ENCODE results near the gene C1QB. TPM values are rescaled to one million over a fixed set of nuclear protein-coding genes. Genes with fewer than 3 reads are reported as not detected.

The C1QB gene, protein sequence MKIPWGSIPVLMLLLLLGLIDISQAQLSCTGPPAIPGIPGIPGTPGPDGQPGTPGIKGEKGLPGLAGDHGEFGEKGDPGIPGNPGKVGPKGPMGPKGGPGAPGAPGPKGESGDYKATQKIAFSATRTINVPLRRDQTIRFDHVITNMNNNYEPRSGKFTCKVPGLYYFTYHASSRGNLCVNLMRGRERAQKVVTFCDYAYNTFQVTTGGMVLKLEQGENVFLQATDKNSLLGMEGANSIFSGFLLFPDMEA
- 707 TPM for total RNA-seq
- long read RNA-seq, transcript C1QB-202 (4 exons, 977 nt): minor isoform, 12 of 473 reads
- long read RNA-seq, transcript C1QB-203 (3 exons, 1,254 nt): major isoform, 415 of 473 reads
- long read RNA-seq, partial matches to known transcripts: 36 of 473 reads
- long read RNA-seq, other reads (novel, unspliced or antisense): 9 of 473 reads

DNA sequence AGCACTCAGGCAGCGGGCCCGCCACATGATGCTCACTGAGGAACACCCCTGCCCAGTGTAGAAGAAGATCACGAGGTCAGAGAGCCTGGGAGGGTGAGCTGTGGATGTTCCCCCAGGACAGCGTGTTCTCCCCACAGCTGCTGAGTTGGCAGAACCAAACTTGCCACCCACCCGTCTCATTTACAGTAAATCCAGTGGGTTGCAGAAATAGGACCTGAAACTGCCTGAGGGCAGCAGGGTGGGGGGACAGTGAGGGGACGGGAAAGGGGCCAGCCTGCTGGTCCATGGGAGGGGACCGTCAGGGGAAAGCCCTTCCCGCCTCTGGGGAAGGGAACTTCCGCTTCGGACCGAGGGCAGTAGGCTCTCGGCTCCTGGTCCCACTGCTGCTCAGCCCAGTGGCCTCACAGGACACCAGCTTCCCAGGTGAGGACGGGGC, at the start of gene C1QB:
Gene C1QB, plus strand, starts transcription at position 356 of the 436 bp plus-strand sequence. CDS start 6,227 bp downstream, outside the sequence.
- peak within 1 kb of the TSS; percentile 44 for H3K4me3 ChIP-seq
- peak; percentile 84 for DNase-seq
- peak; percentile 90 for ATAC-seq
- no peaks in the 10 kb centered on the region for H3K36me3 ChIP-seq
- peak within 1 kb of the TSS; percentile 58 for H3K27ac ChIP-seq
- H3K4me1 ChIP-seq: no peaks in the 10 kb centered on the region
- TF ChIP-seq, protein P1, sequence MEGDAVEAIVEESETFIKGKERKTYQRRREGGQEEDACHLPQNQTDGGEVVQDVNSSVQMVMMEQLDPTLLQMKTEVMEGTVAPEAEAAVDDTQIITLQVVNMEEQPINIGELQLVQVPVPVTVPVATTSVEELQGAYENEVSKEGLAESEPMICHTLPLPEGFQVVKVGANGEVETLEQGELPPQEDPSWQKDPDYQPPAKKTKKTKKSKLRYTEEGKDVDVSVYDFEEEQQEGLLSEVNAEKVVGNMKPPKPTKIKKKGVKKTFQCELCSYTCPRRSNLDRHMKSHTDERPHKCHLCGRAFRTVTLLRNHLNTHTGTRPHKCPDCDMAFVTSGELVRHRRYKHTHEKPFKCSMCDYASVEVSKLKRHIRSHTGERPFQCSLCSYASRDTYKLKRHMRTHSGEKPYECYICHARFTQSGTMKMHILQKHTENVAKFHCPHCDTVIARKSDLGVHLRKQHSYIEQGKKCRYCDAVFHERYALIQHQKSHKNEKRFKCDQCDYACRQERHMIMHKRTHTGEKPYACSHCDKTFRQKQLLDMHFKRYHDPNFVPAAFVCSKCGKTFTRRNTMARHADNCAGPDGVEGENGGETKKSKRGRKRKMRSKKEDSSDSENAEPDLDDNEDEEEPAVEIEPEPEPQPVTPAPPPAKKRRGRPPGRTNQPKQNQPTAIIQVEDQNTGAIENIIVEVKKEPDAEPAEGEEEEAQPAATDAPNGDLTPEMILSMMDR (IDR thresholded peaks at IDR 0.05): no peak
- no peaks in the 10 kb centered on the region for H3K9me3 ChIP-seq
- H3K27me3 ChIP-seq: no peaks in the 10 kb centered on the region
- intact Hi-C loops (cut with DNase I): no loop called here

DNA sequence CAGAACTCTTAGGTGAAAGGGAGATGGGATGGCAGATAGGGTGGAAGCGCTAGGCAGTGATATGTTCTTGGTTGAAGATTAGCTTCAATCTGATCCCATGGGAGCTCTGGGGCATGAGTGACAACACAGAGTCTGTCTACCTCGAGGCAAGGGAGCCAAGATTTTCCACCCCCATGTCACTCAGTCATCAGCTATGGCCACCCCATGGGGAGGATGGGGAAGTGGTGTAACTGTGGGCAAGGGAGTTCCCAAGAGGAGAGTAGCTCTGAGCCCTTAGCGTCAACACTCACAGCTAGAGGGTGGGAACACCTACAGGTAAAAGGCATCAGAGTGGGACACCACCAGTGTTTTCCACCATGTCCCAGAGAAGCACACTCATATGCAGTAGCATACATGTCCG, 46.9 kb upstream of the C1QB start:
- TF ChIP-seq, protein P1 (IDR thresholded peaks at IDR 0.05): no peak
- Histone ChIP-seq H3K27me3 (peaks cover 28% of the 10 kb centered on the region), H3K9me3 (no peaks in the 10 kb centered on the region), H3K27ac (no peak overlapping the region), H3K4me3 (no peak overlapping the region), H3K4me1 (no peaks in the 10 kb centered on the region), H3K36me3 (no peaks in the 10 kb centered on the region)
- intact Hi-C loops (cut with DNase I): no loop called here
- ATAC-seq (peak; percentile 22), DNase-seq (no peak)

DNA sequence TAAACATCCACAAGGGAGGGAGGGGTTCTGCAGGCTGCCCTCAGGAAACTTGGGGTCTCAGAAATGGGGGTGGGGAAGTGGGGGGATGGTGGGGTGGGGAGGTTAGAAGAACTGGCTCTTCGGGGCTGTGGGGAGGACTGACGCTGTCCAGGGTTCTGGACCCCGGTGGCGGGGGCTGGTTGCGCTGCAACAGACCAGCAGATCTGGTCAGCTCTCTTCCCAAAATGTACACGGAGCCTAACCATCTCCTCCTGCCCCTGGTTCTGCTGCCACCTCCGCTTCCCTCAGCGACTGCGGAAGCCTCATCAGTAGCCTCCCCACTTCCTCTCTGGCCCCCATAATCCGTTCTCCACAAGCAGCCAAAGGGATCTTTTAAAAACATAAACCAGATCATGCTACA, 45.9 kb upstream of the C1QB start:
- DNase-seq: peak; percentile 54
- TF ChIP-seq, protein P1 (IDR thresholded peaks at IDR 0.05): no peak

DNA sequence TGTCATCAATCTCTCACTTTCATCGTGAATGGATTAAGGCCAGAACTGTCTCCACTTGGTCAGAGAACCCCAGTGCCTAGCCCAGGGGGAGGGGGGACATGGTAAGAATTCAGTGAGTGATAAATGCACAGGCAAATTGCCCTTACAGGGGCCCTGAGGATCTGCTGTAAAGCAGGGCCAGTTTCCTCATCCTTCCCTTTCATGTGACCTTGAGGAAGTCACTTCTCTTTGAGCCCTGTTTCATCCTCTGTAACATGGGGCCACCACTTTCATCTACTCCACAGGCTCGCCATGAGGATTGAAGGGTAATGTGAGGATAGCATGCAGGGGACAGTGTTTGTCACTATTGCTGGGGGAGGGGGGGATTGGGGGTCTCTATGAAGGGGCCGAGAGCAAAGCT, 44.7 kb upstream of the C1QB start:
- peak; percentile 38 for ATAC-seq
- DNase-seq: no peak
- H3K9me3 ChIP-seq: no peaks in the 10 kb centered on the region
- no peaks in the 10 kb centered on the region for H3K36me3 ChIP-seq
- peaks cover 27% of the 10 kb centered on the region for H3K27me3 ChIP-seq
- no peak overlapping the region for H3K4me3 ChIP-seq
- no peaks in the 10 kb centered on the region for H3K4me1 ChIP-seq
- no peak overlapping the region for H3K27ac ChIP-seq
- intact Hi-C loops (cut with DNase I): no loop called here
- TF ChIP-seq, protein P1 (IDR thresholded peaks at IDR 0.05): no peak

More for the DNA sequence above, 45.9 kb upstream of the C1QB start:
- Histone ChIP-seq H3K36me3 (no peaks in the 10 kb centered on the region), H3K9me3 (no peaks in the 10 kb centered on the region), H3K4me1 (no peaks in the 10 kb centered on the region), H3K27ac (no peak overlapping the region), H3K27me3 (peaks cover 36% of the 10 kb centered on the region), H3K4me3 (no peak overlapping the region)
- intact Hi-C loops (cut with DNase I): no loop called here
- peak; percentile 31 for ATAC-seq

DNA sequence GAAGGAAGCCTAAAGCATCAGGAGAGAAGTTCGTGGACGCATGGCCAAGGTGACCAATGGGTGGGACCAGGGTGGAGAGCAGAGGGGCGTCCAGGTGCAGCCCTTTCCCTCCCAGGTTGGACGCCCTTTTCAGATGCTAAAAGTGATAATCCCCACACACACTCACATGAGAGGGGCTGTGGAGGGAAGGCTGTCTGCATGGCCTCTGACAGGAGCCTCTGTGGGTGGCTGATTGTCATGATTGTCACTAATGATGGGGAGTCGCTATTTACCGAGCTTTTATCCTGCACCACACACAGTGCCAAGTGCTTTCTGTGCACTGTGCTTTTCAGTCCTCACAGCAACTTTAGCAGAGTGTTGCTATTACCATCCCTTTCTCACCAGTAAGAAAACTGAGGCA, 43.7 kb upstream of the C1QB start:
- H3K27ac ChIP-seq: no peak overlapping the region
- TF ChIP-seq, protein P1 (IDR thresholded peaks at IDR 0.05): no peak
- intact Hi-C loops (cut with DNase I): no loop called here
- no peak overlapping the region for H3K4me3 ChIP-seq
- no peaks in the 10 kb centered on the region for H3K36me3 ChIP-seq
- H3K9me3 ChIP-seq: no peaks in the 10 kb centered on the region
- ATAC-seq: no peak
- H3K27me3 ChIP-seq: peaks cover 27% of the 10 kb centered on the region
- no peaks in the 10 kb centered on the region for H3K4me1 ChIP-seq
- DNase-seq: no peak

All from upper lobe of right lung (tissue), 1 donor.